Thyroid gland (tissue), 4 donors: ENCODE results near the gene CAV2.

Source experiments
- CTCF ChIP-seq, 6 experiments: fragments of 200-600 bp in 3 of 6; fragments of 450-650 bp in 3 of 6; sonication (generic) in 3 of 6; IDR thresholded peaks; one replicate each; pipeline ENCODE4 v1.5.1; 2016 to 2019; ENCODE audit warnings: antibody characterized with exemption in 6 of 6, mild to moderate bottlenecking in 2 of 6, inconsistent platforms in 1 of 6, moderate library complexity in 1 of 6
- POLR2A ChIP-seq, 2 donors: fragments of 450-650 bp; IDR thresholded peaks; one replicate each; pipeline ENCODE4 v1.6.1; 2017; ENCODE audit warnings: antibody characterized with exemption in 2 of 2, mild to moderate bottlenecking in 2 of 2, moderate library complexity in 1 of 2

GRCh38 chr7:116517626-116518025, 18.1 kb downstream of the CAV2 start:
- no peak for TF ChIP-seq POLR2A (IDR thresholded peaks at IDR 0.05)
- TF ChIP-seq CTCF (IDR thresholded peaks at IDR 0.05), result no peak
